Endothelial cell of umbilical vein (primary cell): ENCODE data around the gene SMARCC1. TPM values are rescaled to one million over a fixed set of nuclear protein-coding genes. Genes with fewer than 3 reads are reported as not detected.

Experiments
- BruUV-seq: library from RNA; stranded (reverse); fragments of 400-500 nt; replicated peaks from 2 replicates; lab custom pipeline; 2021; lab: Mats Ljungman, UMichigan
- CTCF ChIA-PET: fragments of 300-600, 350-600 bp; sonication (Branson Sonifier 250); formaldehyde crosslinking; loops from one replicate; lab custom pipeline; 2021; ENCODE audit warnings: antibody characterized with exemption, inconsistent platforms; lab: Charles Lee
- POLR2A ChIA-PET: fragments of 300-600, 350-600 bp; sonication (Branson Sonifier 250); formaldehyde crosslinking; loops from one replicate; lab custom pipeline; 2021; ENCODE audit warnings: antibody characterized with exemption, inconsistent platforms; lab: Charles Lee
- DNase-seq: peaks from one replicate; pipeline ENCODE4 v3.0.0-alpha.2; 2011; ENCODE audit warnings: low read depth, low spot score
- FAIRE-seq: peaks from 2 replicates; lab custom pipeline; 2011; peaks lifted over from hg19 to GRCh38; lab: Jason Lieb, UNC
- H2AFZ ChIP-seq: 2 replicates; pipeline ENCODE4 v1.6.0; 2012; ENCODE audit warnings: low read depth, low read length, control low read depth, inconsistent platforms
- H3K27ac ChIP-seq: 2 replicates; pipeline ENCODE4 v1.5.1; 2011; ENCODE audit warnings: low read depth, mild to moderate bottlenecking, control low read depth, low read length, moderate library complexity; ENCODE audit not compliant: insufficient read depth
- H3K27me3 ChIP-seq, 2 experiments: 2 replicates each; pipeline versions ENCODE4 v1.6.0 to v1.6.1; 2011; ENCODE audit warnings: low read length in 2 of 2, mixed read lengths in 1 of 2; ENCODE audit not compliant: control insufficient read depth in 2 of 2, insufficient read depth in 2 of 2
- H3K36me3 ChIP-seq, 2 experiments: 2 replicates in 1 of 2; 3 replicates in 1 of 2; pipeline ENCODE4 v1.5.1; 2011; ENCODE audit warnings: low read length in 2 of 2, mild to moderate bottlenecking in 1 of 2, moderate library complexity in 1 of 2; ENCODE audit not compliant: control insufficient read depth in 2 of 2, insufficient read depth in 2 of 2; ENCODE audit errors: extremely low read depth in 1 of 2
- H3K4me1 ChIP-seq: 3 replicates; pipeline ENCODE4 v1.5.1; 2011; ENCODE audit warnings: mild to moderate bottlenecking, low read length; ENCODE audit not compliant: control insufficient read depth, insufficient read depth; ENCODE audit errors: extremely low read depth
- H3K4me2 ChIP-seq: 2 replicates; pipeline ENCODE4 v1.6.1; 2011; ENCODE audit warnings: low read length, control low read depth, mixed read lengths; ENCODE audit not compliant: insufficient read depth
- H3K4me3 ChIP-seq, 3 experiments: fragments of 200-600 bp in 1 of 3; sonication (generic), shearing (Covaris generic) in 1 of 3; replicated peaks in 1 of 3; 2 replicates each; pipeline ENCODE4 v1.5.1; 2011 to 2016; ENCODE audit warnings: control low read depth in 3 of 3, low read length in 3 of 3, mild to moderate bottlenecking in 2 of 3, inconsistent platforms in 1 of 3, low read depth in 1 of 3, moderate library complexity in 1 of 3; ENCODE audit not compliant: insufficient read depth in 1 of 3
- H3K79me2 ChIP-seq: 2 replicates; pipeline ENCODE4 v1.6.0; 2012; ENCODE audit warnings: low read length, inconsistent platforms; ENCODE audit not compliant: control insufficient read depth, insufficient read depth
- H3K9ac ChIP-seq: replicated peaks from 2 replicates; pipeline ENCODE3; 2011; ENCODE audit warnings: low read length, control low read depth; ENCODE audit not compliant: insufficient read depth; ENCODE audit errors: extremely low read depth
- H3K9me1 ChIP-seq: replicated peaks from 3 replicates; pipeline ENCODE4 v1.6.0; 2011; ENCODE audit warnings: mild to moderate bottlenecking, low read length; ENCODE audit not compliant: control insufficient read depth, insufficient read depth; ENCODE audit errors: extremely low read depth
- H3K9me3 ChIP-seq: replicated peaks from 2 replicates; pipeline ENCODE4 v1.5.1; 2012; ENCODE audit warnings: low read length, inconsistent platforms; ENCODE audit not compliant: control insufficient read depth, insufficient read depth
- H4K20me1 ChIP-seq: replicated peaks from 2 replicates; pipeline ENCODE3; 2011; ENCODE audit warnings: mild to moderate bottlenecking, low read length; ENCODE audit not compliant: control insufficient read depth, insufficient read depth; ENCODE audit errors: extremely low read depth
- CTCF ChIP-seq, 2 donors: IDR thresholded peaks; 1 replicate in 1 of 2; 2 replicates in 1 of 2; pipeline ENCODE4 v1.5.1; 2011; ENCODE audit warnings: low read length in 2 of 2, mild to moderate bottlenecking in 2 of 2, moderate library complexity in 2 of 2, control low read depth in 1 of 2, inconsistent platforms in 1 of 2, low read depth in 1 of 2; ENCODE audit not compliant: insufficient read depth in 1 of 2; ENCODE audit errors: extremely low read depth in 1 of 2
- EZH2 ChIP-seq: IDR thresholded peaks from 2 replicates; pipeline ENCODE4 v1.6.1; 2012; ENCODE audit warnings: borderline replicate concordance, low read depth, mild to moderate bottlenecking, moderate library complexity, low read length, inconsistent platforms; ENCODE audit not compliant: severe bottlenecking
- FOS ChIP-seq: IDR thresholded peaks from 2 replicates; pipeline ENCODE4 v1.6.1; 2011; ENCODE audit warnings: mild to moderate bottlenecking, low read length, moderate library complexity, borderline replicate concordance; ENCODE audit not compliant: insufficient read depth
- GATA2 ChIP-seq: IDR thresholded peaks from 2 replicates; pipeline ENCODE4 v1.7.0; 2011; ENCODE audit warnings: low read depth, mild to moderate bottlenecking, moderate library complexity, mixed read lengths, low read length; ENCODE audit not compliant: insufficient read length, insufficient read depth
- JUN ChIP-seq: IDR thresholded peaks from 2 replicates; pipeline ENCODE4 v1.6.1; 2011; ENCODE audit warnings: borderline replicate concordance, low read depth; ENCODE audit not compliant: insufficient read length, insufficient read depth
- MAX ChIP-seq: IDR thresholded peaks from 2 replicates; pipeline ENCODE4 v1.6.1; 2011; ENCODE audit not compliant: insufficient read depth, insufficient read length
- MYC ChIP-seq: IDR thresholded peaks from one replicate; pipeline ENCODE4 v1.6.1; 2011; ENCODE audit warnings: mild to moderate bottlenecking, low read depth, low read length
- POLR2A ChIP-seq: IDR thresholded peaks from 2 replicates; pipeline ENCODE4 v1.6.1; 2012; ENCODE audit warnings: low read depth, mild to moderate bottlenecking, control low read depth, low read length
- POLR2AphosphoS5 ChIP-seq: IDR thresholded peaks from 2 replicates; pipeline ENCODE4 v1.6.1; 2012; ENCODE audit warnings: low read depth, mild to moderate bottlenecking, control low read depth, low read length, moderate library complexity; ENCODE audit not compliant: insufficient read depth
- dilution Hi-C: fragments of 300-500 bp; cut with MboI; formaldehyde crosslinking; loops from one replicate; pipeline ENCODE4 v1.15.0; 2019; ENCODE audit warnings: low sequenced_read_pairs; ENCODE audit not compliant: extremely low pct_ligation_motif_present
- intact Hi-C: fragments of 100-400 bp; cut with micrococcal nuclease; formaldehyde crosslinking; loops from one replicate; pipeline ENCODE4 v1.10.0; 2022
- polyA plus RNA-seq, 4 experiments: library from polyadenylated mRNA; depleted of rRNA in 3 of 4; stranded (reverse) in 3 of 4; unstranded in 1 of 4; fragments of >200 nt; gene quantifications; 2 replicates each; pipeline versions ENCODE4 v1.2.1 to v1.2.3, GENCODE V29; 2011 to 2012; ENCODE audit warnings: missing spikeins in 1 of 4
- total RNA-seq: library from RNA; stranded (reverse); gene quantifications from 2 replicates; pipeline ENCODE4 v1.2.3, GENCODE V29; 2021

Gene SMARCC1
- total and polyA plus RNA-seq, 2 donors (not counting 3 experiments of a cell fraction or from before 2014, with no cell fraction given) = 23.0 to 138 TPM

GRCh38 chr3:47746264-47746663 is 35.4 kb downstream of the SMARCC1 start:
- ChIA-PET POLR2A (no interaction called here), CTCF (no interaction called here)
- no peak for TF ChIP-seq CTCF (IDR thresholded peaks at IDR 0.05; ENCODE audit: extremely low read depth in 1 of 2, insufficient read depth in 1 of 2, low read depth in 1 of 2, low read length in 2 of 2)
- TF ChIP-seq MAX = no peak
- TF ChIP-seq MYC = no peak
- TF ChIP-seq POLR2AphosphoS5 = no peak
- TF ChIP-seq FOS = no peak
- no peak for TF ChIP-seq EZH2
- no peak for TF ChIP-seq POLR2A
- TF ChIP-seq GATA2 = no peak
- TF ChIP-seq JUN = no peak
- H3K27me3 ChIP-seq = no peaks in the 10 kb centered on the region
- BruUV-seq = no TSS peak
- dilution Hi-C loops = no loop called here
- FAIRE-seq = no peak
- intact Hi-C loops = no loop called here
- H4K20me1 ChIP-seq = peaks cover 2% of the 10 kb centered on the region
- no peaks in the 10 kb centered on the region for H3K9me3 ChIP-seq
- no peak overlapping the region for H3K27ac ChIP-seq
- peaks cover 75% of the 10 kb centered on the region for H3K79me2 ChIP-seq
- no peak overlapping the region for H3K4me3 ChIP-seq
- DNase-seq = no peak
- H3K36me3 ChIP-seq = peaks cover 3 to 6% of the 10 kb centered on the region in 2 experiments
- H2AFZ ChIP-seq = no peak overlapping the region
- H3K4me1 ChIP-seq = peaks cover 7% of the 10 kb centered on the region
- H3K9ac ChIP-seq = no peak overlapping the region
- no peak overlapping the region for H3K4me2 ChIP-seq
- no peaks in the 10 kb centered on the region for H3K9me1 ChIP-seq
